ENCODE measurements around the gene ISYNA1. TPM values are rescaled to one million over a fixed set of nuclear protein-coding genes. Genes with fewer than 3 reads are reported as not detected.

The ISYNA1 gene
- total RNA-seq, 1 donor from 2014 or later: 208 TPM

DNA sequence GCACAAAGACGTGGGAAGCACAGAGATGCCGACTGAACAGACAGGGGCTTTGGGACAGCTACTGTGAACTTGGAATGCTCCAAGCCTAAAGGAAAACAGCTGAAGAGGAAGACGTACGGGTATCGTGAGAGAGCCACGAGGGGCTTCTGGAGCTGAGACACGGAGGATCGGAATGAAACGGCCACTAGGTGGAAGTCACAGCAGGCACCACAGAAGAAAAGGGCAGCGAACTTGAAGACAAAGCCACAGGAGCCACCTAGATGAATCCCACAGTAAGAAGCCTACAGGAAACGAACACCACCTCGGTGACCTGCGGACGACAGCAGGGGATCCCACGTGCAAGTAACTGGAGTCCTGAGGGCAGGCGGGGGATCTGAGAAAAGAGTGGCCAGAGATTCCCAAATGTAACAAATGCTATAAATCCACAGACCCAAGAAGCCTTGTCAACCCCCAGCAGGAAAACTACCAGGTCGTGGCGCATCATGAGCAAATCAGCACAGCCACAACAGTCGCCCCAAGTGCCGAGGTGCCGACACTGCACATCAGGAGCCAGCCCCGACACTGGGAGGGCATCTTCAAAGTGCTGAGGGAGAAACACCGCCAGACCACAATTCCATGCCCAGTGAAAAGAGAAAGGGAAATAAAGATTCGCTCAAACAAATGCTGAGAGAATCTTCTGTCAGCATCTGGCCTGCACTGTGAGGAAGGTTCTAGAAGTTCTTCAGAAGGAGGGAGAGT, 39.3 kb upstream of the ISYNA1 start:
- peak overlapping the region; percentile 22 for H3K27ac Mint-ChIP-seq (ENCODE audit: unreplicated experiment)
- TF ChIP-seq, protein P1, sequence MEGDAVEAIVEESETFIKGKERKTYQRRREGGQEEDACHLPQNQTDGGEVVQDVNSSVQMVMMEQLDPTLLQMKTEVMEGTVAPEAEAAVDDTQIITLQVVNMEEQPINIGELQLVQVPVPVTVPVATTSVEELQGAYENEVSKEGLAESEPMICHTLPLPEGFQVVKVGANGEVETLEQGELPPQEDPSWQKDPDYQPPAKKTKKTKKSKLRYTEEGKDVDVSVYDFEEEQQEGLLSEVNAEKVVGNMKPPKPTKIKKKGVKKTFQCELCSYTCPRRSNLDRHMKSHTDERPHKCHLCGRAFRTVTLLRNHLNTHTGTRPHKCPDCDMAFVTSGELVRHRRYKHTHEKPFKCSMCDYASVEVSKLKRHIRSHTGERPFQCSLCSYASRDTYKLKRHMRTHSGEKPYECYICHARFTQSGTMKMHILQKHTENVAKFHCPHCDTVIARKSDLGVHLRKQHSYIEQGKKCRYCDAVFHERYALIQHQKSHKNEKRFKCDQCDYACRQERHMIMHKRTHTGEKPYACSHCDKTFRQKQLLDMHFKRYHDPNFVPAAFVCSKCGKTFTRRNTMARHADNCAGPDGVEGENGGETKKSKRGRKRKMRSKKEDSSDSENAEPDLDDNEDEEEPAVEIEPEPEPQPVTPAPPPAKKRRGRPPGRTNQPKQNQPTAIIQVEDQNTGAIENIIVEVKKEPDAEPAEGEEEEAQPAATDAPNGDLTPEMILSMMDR (IDR thresholded peaks at IDR 0.05): peak; percentile 48
- H3K9me3 Mint-ChIP-seq (ENCODE audit: low read depth): no peaks in the 10 kb centered on the region
- no peaks in the 10 kb centered on the region for H3K36me3 Mint-ChIP-seq (ENCODE audit: low read depth)
- H3K4me3 Mint-ChIP-seq (ENCODE audit: unreplicated experiment): no peak overlapping the region
- H3K4me1 Mint-ChIP-seq (ENCODE audit: low read depth): peaks cover 57% of the 10 kb centered on the region
- no peaks in the 10 kb centered on the region for H3K27me3 Mint-ChIP-seq (ENCODE audit: low read depth)
- no peak for DNase-seq (ENCODE audit: low spot score)

DNA sequence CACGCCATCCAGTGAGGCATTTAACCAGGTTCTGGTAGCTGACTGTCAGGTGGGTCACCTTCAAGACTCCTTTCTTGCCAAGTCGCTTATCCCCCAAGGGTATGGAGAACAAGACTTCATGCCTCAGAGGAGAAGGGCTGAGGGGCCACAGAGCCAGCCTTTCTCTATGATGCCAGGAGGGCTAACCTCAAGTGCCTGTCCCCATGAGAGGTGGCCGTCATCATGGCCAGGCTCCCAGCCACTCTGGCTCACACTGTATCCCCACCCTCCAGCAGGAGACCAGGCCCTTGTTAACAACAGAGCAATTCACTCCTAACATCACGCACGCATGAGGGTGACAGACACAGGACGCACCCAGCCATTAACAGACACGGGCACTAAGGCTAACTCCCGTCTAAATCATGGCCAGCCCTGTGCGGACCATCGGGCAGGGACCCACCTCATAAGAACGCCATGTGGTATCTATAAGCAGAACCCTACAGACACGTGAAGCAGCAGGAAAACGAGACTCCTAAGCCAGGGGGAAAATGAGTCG, 38.6 kb upstream of the ISYNA1 start:
- Mint-ChIP-seq H3K4me1 (ENCODE audit: low read depth) (peaks cover 57% of the 10 kb centered on the region), H3K9me3 (ENCODE audit: low read depth) (no peaks in the 10 kb centered on the region), H3K36me3 (ENCODE audit: low read depth) (no peaks in the 10 kb centered on the region), H3K27ac (ENCODE audit: unreplicated experiment) (no peak overlapping the region), H3K27me3 (ENCODE audit: low read depth) (no peaks in the 10 kb centered on the region), H3K4me3 (ENCODE audit: unreplicated experiment) (no peak overlapping the region)
- TF ChIP-seq, protein P1 (IDR thresholded peaks at IDR 0.05): no peak
- no peak for DNase-seq (ENCODE audit: low spot score)

DNA sequence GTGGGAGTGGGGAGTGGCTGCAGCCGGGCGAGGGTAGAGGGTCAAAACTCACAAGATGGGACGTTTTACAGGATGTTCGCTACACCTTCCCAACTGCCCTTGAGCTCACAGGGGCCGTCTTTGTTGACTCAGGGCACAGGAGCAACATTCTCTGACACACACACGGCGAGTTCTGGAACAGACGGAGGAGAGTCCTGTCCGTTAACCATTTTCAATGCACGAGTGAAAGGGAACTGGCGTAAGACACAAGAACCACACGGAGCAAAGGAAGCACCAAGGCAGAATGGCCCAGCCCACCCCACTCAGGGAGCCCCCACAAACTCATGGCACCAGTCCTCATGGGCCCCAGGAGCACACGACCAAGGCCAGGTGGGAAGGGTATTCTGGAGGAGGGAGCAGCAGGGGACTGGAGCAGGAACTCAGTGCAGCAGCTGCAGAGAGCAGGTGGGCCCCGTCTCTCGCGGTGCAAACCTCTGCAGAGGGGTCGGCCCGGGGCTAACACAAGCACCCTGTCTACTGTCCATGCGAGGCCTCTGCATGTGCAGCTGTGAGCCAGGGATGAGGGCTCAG, 37.9 kb upstream of the ISYNA1 start:
- no peaks in the 10 kb centered on the region for H3K9me3 Mint-ChIP-seq (ENCODE audit: low read depth)
- peaks cover 49% of the 10 kb centered on the region for H3K4me1 Mint-ChIP-seq (ENCODE audit: low read depth)
- no peak overlapping the region for H3K4me3 Mint-ChIP-seq (ENCODE audit: unreplicated experiment)
- no peaks in the 10 kb centered on the region for H3K36me3 Mint-ChIP-seq (ENCODE audit: low read depth)
- H3K27ac Mint-ChIP-seq (ENCODE audit: unreplicated experiment): no peak overlapping the region
- TF ChIP-seq, protein P1 (IDR thresholded peaks at IDR 0.05): no peak
- H3K27me3 Mint-ChIP-seq (ENCODE audit: low read depth): no peaks in the 10 kb centered on the region
- DNase-seq (ENCODE audit: low spot score): no peak

DNA sequence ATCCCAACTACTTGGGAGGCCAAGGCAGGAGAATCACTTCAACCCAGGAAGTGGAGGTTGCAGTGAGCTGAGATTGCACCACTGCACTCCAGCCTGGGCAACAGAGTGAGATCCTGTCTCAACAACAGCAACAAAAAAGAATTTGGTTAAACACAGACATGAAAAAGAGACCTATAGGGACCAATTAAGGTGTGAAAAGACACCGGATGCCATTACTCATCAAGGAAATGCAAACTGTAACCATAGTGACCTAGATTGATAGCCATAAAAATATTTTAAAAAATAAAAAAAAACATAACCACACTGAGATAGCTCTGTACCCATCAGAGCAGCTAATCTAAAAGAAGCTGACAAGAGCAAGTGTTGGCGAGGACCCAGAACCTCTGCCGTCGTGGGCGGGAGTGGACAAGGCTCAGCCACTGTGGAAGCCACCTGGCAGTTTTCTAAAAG, 37.1 kb upstream of the ISYNA1 start:
- TF ChIP-seq, protein P1 (IDR thresholded peaks at IDR 0.05): no peak

DNA sequence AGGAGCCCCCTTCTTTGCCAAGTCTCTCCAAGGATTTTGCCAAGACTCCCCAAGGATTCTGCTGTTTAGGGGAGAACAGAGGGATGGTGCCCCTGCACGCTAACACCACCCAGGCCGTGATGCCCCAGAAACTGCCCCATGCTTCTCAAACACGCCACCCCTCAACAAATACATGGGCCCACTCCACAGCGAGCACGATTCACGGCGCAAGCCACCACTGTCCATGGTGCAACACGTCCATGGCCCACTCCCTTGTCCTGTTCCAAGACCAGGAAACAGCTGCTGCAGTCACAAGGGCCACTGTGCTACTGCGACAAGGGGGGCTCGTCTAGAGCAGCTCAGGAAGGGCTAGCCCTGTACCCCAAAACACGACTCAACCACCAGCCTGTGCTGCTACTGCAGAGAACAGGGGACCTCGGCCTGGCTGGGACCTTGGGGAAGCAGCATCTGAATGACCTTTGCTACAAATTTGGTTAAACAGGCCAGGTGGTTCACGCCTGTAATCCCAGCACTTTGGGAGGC, 36.5 kb upstream of the ISYNA1 start:
- H3K4me1 Mint-ChIP-seq (ENCODE audit: low read depth): peaks cover 41% of the 10 kb centered on the region
- H3K27ac Mint-ChIP-seq (ENCODE audit: unreplicated experiment): no peak overlapping the region
- H3K27me3 Mint-ChIP-seq (ENCODE audit: low read depth): no peaks in the 10 kb centered on the region
- H3K36me3 Mint-ChIP-seq (ENCODE audit: low read depth): no peaks in the 10 kb centered on the region
- no peak overlapping the region for H3K4me3 Mint-ChIP-seq (ENCODE audit: unreplicated experiment)
- TF ChIP-seq, protein P1 (IDR thresholded peaks at IDR 0.05): no peak
- no peak for DNase-seq (ENCODE audit: low spot score)
- H3K9me3 Mint-ChIP-seq (ENCODE audit: low read depth): no peaks in the 10 kb centered on the region

More for the DNA sequence above, 37.1 kb upstream of the ISYNA1 start:
- Mint-ChIP-seq H3K9me3 (ENCODE audit: low read depth) (no peaks in the 10 kb centered on the region), H3K36me3 (ENCODE audit: low read depth) (no peaks in the 10 kb centered on the region), H3K4me1 (ENCODE audit: low read depth) (peaks cover 43% of the 10 kb centered on the region), H3K4me3 (ENCODE audit: unreplicated experiment) (no peak overlapping the region), H3K27ac (ENCODE audit: unreplicated experiment) (no peak overlapping the region), H3K27me3 (ENCODE audit: low read depth) (no peaks in the 10 kb centered on the region)
- DNase-seq (ENCODE audit: low spot score): no peak

Measured in chondrocyte (in vitro differentiated cells).